Osteocyte (in vitro differentiated cells): ENCODE results near the gene TBC1D17. TPM values are rescaled to one million over a fixed set of nuclear protein-coding genes. Genes with fewer than 3 reads are reported as not detected.

Experiments used
- DNase-seq: peaks from one replicate; pipeline ENCODE4 v3.0.0; 2021; ENCODE audit warnings: mixed read lengths; ENCODE audit not compliant: unreplicated experiment; ENCODE audit errors: extremely low spot score
- H3K27ac Mint-ChIP-seq: one replicate; pipeline ENCODE4 v1.8.0; 2021; ENCODE audit warnings: mild to moderate bottlenecking, mixed read lengths; ENCODE audit not compliant: unreplicated experiment
- H3K27me3 Mint-ChIP-seq: one replicate; pipeline ENCODE4 v1.8.0; 2021; ENCODE audit warnings: mixed read lengths; ENCODE audit not compliant: unreplicated experiment
- H3K36me3 Mint-ChIP-seq: one replicate; pipeline ENCODE4 v1.8.0; 2021; ENCODE audit warnings: mixed read lengths; ENCODE audit not compliant: unreplicated experiment
- H3K4me1 Mint-ChIP-seq: one replicate; pipeline ENCODE4 v1.8.0; 2021; ENCODE audit warnings: mixed read lengths; ENCODE audit not compliant: unreplicated experiment
- H3K4me3 Mint-ChIP-seq: one replicate; pipeline ENCODE4 v1.8.0; 2021; ENCODE audit warnings: mild to moderate bottlenecking, moderate library complexity, mixed read lengths; ENCODE audit not compliant: unreplicated experiment
- H3K9me3 Mint-ChIP-seq: one replicate; pipeline ENCODE4 v1.8.0; 2021; ENCODE audit warnings: mixed read lengths; ENCODE audit not compliant: unreplicated experiment
- CTCF ChIP-seq: fragments of 200-600 bp; sonication (generic); IDR thresholded peaks from 2 replicates; pipeline ENCODE4 v1.5.0; 2021; ENCODE audit warnings: antibody characterized with exemption, mild to moderate bottlenecking, moderate library complexity
- total RNA-seq: library from RNA; stranded (reverse); gene quantifications from 2 replicates; pipeline ENCODE4 v1.2.1, GENCODE V29; 2021

Gene TBC1D17
- total RNA-seq, 1 donor from 2014 or later, result 71.9 TPM

GRCh38 chr19:49880162-49880869, 2.8 kb downstream of the TBC1D17 start:
- Mint-ChIP-seq H3K4me3 (no peak overlapping the region), H3K4me1 (peaks cover 19% of the 10 kb centered on the region), H3K9me3 (no peaks in the 10 kb centered on the region), H3K27me3 (no peaks in the 10 kb centered on the region), H3K27ac (no peak overlapping the region), H3K36me3 (peaks cover 46% of the 10 kb centered on the region)
- DNase-seq, result no peak
- no peak for TF ChIP-seq CTCF

- Mint-ChIP-seq H3K9me3 (no peaks in the 10 kb centered on the region), H3K4me1 (peaks cover 13% of the 10 kb centered on the region), H3K4me3 (no peak overlapping the region), H3K27ac (no peak overlapping the region), H3K27me3 (no peaks in the 10 kb centered on the region), H3K36me3 (peaks cover 46% of the 10 kb centered on the region)
- DNase-seq, result no peak
- no peak for TF ChIP-seq CTCF
These were observed 3.7 kb downstream of the TBC1D17 start for GRCh38 chr19:49881186-49881585.

GRCh38 chr19:49881672-49882394, 4.3 kb downstream of the TBC1D17 start:
- DNase-seq, result no peak
- Mint-ChIP-seq H3K4me1 (peaks cover 13% of the 10 kb centered on the region), H3K36me3 (peaks cover 46% of the 10 kb centered on the region), H3K4me3 (no peak overlapping the region), H3K27ac (no peak overlapping the region), H3K9me3 (no peaks in the 10 kb centered on the region), H3K27me3 (no peaks in the 10 kb centered on the region)
- no peak for TF ChIP-seq CTCF

- peaks cover 13% of the 10 kb centered on the region for H3K4me1 Mint-ChIP-seq
- no peaks in the 10 kb centered on the region for H3K27me3 Mint-ChIP-seq
- DNase-seq, result no peak
- H3K4me3 Mint-ChIP-seq, result no peak overlapping the region
- H3K27ac Mint-ChIP-seq, result no peak overlapping the region
- H3K9me3 Mint-ChIP-seq, result no peaks in the 10 kb centered on the region
- TF ChIP-seq CTCF, result no peak
- peaks cover 46% of the 10 kb centered on the region for H3K36me3 Mint-ChIP-seq
These were observed 5.1 kb downstream of the TBC1D17 start for GRCh38 chr19:49882643-49883042.

GRCh38 chr19:49883094-49883493, 5.6 kb downstream of the TBC1D17 start:
- peaks cover 46% of the 10 kb centered on the region for H3K36me3 Mint-ChIP-seq
- H3K27ac Mint-ChIP-seq, result no peak overlapping the region
- H3K27me3 Mint-ChIP-seq, result no peaks in the 10 kb centered on the region
- DNase-seq, result no peak
- H3K9me3 Mint-ChIP-seq, result no peaks in the 10 kb centered on the region
- H3K4me3 Mint-ChIP-seq, result no peak overlapping the region
- TF ChIP-seq CTCF, result no peak
- H3K4me1 Mint-ChIP-seq, result peaks cover 10% of the 10 kb centered on the region
